GM12864 (cell line): ENCODE results near the gene OR2V2.
"Not testable (repeated sequence)": the region's sequence is repeated elsewhere in the genome, so short reads cannot be mapped to it uniquely, and the experiment has no call there.

Experiments
- DNase-seq: peaks from one replicate; pipeline ENCODE4 v3.0.0-alpha.2; 2011; ENCODE audit warnings: low read depth
- H3K4me3 ChIP-seq: 2 replicates; pipeline ENCODE4 v1.5.1; 2011; ENCODE audit warnings: mild to moderate bottlenecking, low read depth, low read length, control low read depth
- CTCF ChIP-seq: IDR thresholded peaks from 2 replicates; pipeline ENCODE4 v1.5.1; 2011; ENCODE audit warnings: low read depth, mild to moderate bottlenecking, moderate library complexity, low read length, control low read depth, inconsistent platforms; ENCODE audit errors: missing control alignments

The OR2V2 gene

GRCh38 chr5:181170237-181170825 lies 22.9 kb downstream of the OR2V2 start:
- DNase-seq, result no peak
- no peak for TF ChIP-seq CTCF
- peak overlapping the region; percentile 1; the same call in 1 of the 2 replicates for H3K4me3 ChIP-seq

GRCh38 chr5:181170996-181171395 lies 23.6 kb downstream of the OR2V2 start:
- DNase-seq, result no peak
- H3K4me3 ChIP-seq, result no peak overlapping the region
- TF ChIP-seq CTCF, result no peak

GRCh38 chr5:181171782-181172181 lies 24.4 kb downstream of the OR2V2 start:
- no peak for TF ChIP-seq CTCF
- DNase-seq, result no peak
- H3K4me3 ChIP-seq, result no peak overlapping the region

GRCh38 chr5:181173027-181173419 lies 25.6 kb downstream of the OR2V2 start:
- peak overlapping the region; percentile 51 for H3K4me3 ChIP-seq
- peak; percentile 54 for TF ChIP-seq CTCF
- DNase-seq, result no peak

- H3K4me3 ChIP-seq, result peak overlapping the region; percentile 51
- no peak for DNase-seq
- no peak for TF ChIP-seq CTCF
Observed at GRCh38 chr5:181173420-181174342, 26.3 kb downstream of the OR2V2 start.

GRCh38 chr5:181176254-181176952 lies 29.0 kb downstream of the OR2V2 start:
- DNase-seq, result no peak
- no peak overlapping the region for H3K4me3 ChIP-seq
- no peak for TF ChIP-seq CTCF

GRCh38 chr5:181177559-181177958 lies 30.2 kb downstream of the OR2V2 start:
- H3K4me3 ChIP-seq, DNase-seq: not testable (repeated sequence)
